NCI-H1092 treated with DMSO at 0.1 percent for 48 hours (cell line): ENCODE data around the gene TRPM2.

Source experiments
- DNase-seq: peaks from one replicate; lab custom pipeline; 2025; lab: John Stamatoyannopoulos, UW

The TRPM2 gene

GRCh38 chr21:44353191-44353970, at the start of gene TRPM2:
Gene TRPM2, plus strand, starts transcription at chr21:44353621. Its CDS starts 80 bp downstream, at chr21:44353701.
- no peak for DNase-seq

- no peak for DNase-seq
Observed at GRCh38 chr21:44304011-44304616, 49.3 kb upstream of the TRPM2 start.

- peak; percentile 33 for DNase-seq
Observed at GRCh38 chr21:44304877-44305293, 48.5 kb upstream of the TRPM2 start.

GRCh38 chr21:44305691-44306090, 47.7 kb upstream of the TRPM2 start:
- no peak for DNase-seq

- DNase-seq: no peak
Observed at GRCh38 chr21:44306936-44307704, 46.3 kb upstream of the TRPM2 start.

- no peak for DNase-seq
Observed at GRCh38 chr21:44310628-44311507, 42.6 kb upstream of the TRPM2 start.

- no peak for DNase-seq
Observed at GRCh38 chr21:44312089-44312488, 41.3 kb upstream of the TRPM2 start.

- no peak for DNase-seq
Observed at GRCh38 chr21:44312716-44313115, 40.7 kb upstream of the TRPM2 start.

GRCh38 chr21:44313451-44313850, 40.0 kb upstream of the TRPM2 start:
- no peak for DNase-seq

GRCh38 chr21:44314128-44314527, 39.3 kb upstream of the TRPM2 start:
- no peak for DNase-seq

GRCh38 chr21:44314561-44314960, 38.9 kb upstream of the TRPM2 start:
- DNase-seq: no peak

GRCh38 chr21:44315691-44316203, 37.7 kb upstream of the TRPM2 start:
- no peak for DNase-seq

- DNase-seq: no peak
Observed at GRCh38 chr21:44316277-44316900, 37.0 kb upstream of the TRPM2 start.

- no peak for DNase-seq
Observed at GRCh38 chr21:44317241-44317782, 36.1 kb upstream of the TRPM2 start.

- no peak for DNase-seq
Observed at GRCh38 chr21:44317871-44318270, 35.5 kb upstream of the TRPM2 start.

- DNase-seq: no peak
Observed at GRCh38 chr21:44318489-44319285, 34.7 kb upstream of the TRPM2 start.

GRCh38 chr21:44319407-44320065, 33.9 kb upstream of the TRPM2 start:
- no peak for DNase-seq

GRCh38 chr21:44320847-44321246, 32.6 kb upstream of the TRPM2 start:
- DNase-seq: no peak

GRCh38 chr21:44321846-44322450, 31.5 kb upstream of the TRPM2 start:
- no peak for DNase-seq
